Sigmoid colon (tissue), 4 donors: ENCODE data around the gene PGLYRP4.

Experiments
- EP300 ChIP-seq, 4 donors: sonication (generic); formaldehyde crosslinking; IDR thresholded peaks; one replicate each; pipeline ENCODE4 v1.6.1; 2017; ENCODE audit warnings: antibody characterized with exemption in 4 of 4
- POLR2A ChIP-seq, 2 donors: fragments of 450-650 bp; IDR thresholded peaks; one replicate each; pipeline ENCODE4 v1.6.1; 2016; ENCODE audit warnings: antibody characterized with exemption in 2 of 2, mild to moderate bottlenecking in 2 of 2, moderate library complexity in 2 of 2
- POLR2AphosphoS5 ChIP-seq, 4 donors: sonication (generic); formaldehyde crosslinking; IDR thresholded peaks; one replicate each; pipeline ENCODE4 v1.6.1; 2017; ENCODE audit warnings: antibody characterized with exemption in 4 of 4
- TF ChIP-seq, protein P1 (sequence below), 4 experiments: fragments of 450-650 bp in 3 of 4; fragments of 200-600 bp in 1 of 4; IDR thresholded peaks; one replicate each; pipeline ENCODE4 v1.5.1; 2016 to 2019; ENCODE audit warnings: antibody characterized with exemption in 4 of 4, mild to moderate bottlenecking in 3 of 4, moderate library complexity in 2 of 4

DNA sequence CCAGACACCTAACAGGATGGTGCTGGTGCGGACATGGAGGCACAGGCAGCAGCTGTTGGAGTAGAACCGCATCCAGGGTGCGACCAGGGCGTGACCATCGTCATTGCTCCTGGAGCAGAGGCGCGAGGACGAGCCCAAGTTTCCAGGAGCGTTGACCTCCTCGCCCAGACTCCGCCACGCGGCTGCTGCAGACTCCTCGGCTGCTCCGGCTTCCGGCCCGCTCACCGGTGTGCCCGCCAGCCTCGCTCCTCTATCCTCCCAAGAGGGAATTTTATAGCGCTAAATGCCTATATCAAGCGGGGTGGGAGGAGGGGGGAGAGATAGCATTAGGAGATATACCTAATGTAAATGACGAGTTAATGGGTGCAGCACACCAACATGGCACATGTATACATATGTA lies 32.1 kb upstream of the PGLYRP4 start:
- TF ChIP-seq, protein P1, sequence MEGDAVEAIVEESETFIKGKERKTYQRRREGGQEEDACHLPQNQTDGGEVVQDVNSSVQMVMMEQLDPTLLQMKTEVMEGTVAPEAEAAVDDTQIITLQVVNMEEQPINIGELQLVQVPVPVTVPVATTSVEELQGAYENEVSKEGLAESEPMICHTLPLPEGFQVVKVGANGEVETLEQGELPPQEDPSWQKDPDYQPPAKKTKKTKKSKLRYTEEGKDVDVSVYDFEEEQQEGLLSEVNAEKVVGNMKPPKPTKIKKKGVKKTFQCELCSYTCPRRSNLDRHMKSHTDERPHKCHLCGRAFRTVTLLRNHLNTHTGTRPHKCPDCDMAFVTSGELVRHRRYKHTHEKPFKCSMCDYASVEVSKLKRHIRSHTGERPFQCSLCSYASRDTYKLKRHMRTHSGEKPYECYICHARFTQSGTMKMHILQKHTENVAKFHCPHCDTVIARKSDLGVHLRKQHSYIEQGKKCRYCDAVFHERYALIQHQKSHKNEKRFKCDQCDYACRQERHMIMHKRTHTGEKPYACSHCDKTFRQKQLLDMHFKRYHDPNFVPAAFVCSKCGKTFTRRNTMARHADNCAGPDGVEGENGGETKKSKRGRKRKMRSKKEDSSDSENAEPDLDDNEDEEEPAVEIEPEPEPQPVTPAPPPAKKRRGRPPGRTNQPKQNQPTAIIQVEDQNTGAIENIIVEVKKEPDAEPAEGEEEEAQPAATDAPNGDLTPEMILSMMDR (IDR thresholded peaks at IDR 0.05): no peak
- no peak for TF ChIP-seq POLR2AphosphoS5 (IDR thresholded peaks at IDR 0.05)
- no peak for TF ChIP-seq EP300 (IDR thresholded peaks at IDR 0.05)
- TF ChIP-seq POLR2A (IDR thresholded peaks at IDR 0.05): no peak
